HG02852 (cell line): ENCODE data around the gene PPM1M.

Source experiments
- ATAC-seq: cut with Tn5 transposase; IDR thresholded peaks from one replicate; pipeline ENCODE4 v1.9.1; 2021; ENCODE audit warnings: mild to moderate bottlenecking, moderate library complexity; ENCODE audit not compliant: unreplicated experiment

Gene PPM1M

GRCh38 chr3:52245322-52246263 is at the start of gene PPM1M:
Gene PPM1M (plus strand): TSS chr3:52245759. CDS start chr3:52245825, 66 bp downstream.
- peak; percentile 45 for ATAC-seq

GRCh38 chr3:52195823-52196331 is 49.7 kb upstream of the PPM1M start:
- no peak for ATAC-seq

GRCh38 chr3:52196977-52197376 is 48.6 kb upstream of the PPM1M start:
- no peak for ATAC-seq

GRCh38 chr3:52197499-52197841 is 48.1 kb upstream of the PPM1M start:
- ATAC-seq, result no peak

- peak; percentile 74 for ATAC-seq
Observed at GRCh38 chr3:52197842-52198625, 47.5 kb upstream of the PPM1M start, which contains the start of gene ALAS1. Gene ALAS1 (plus strand): TSS chr3:52198160. CDS start chr3:52199242, 1,082 bp downstream.

- ATAC-seq, result no peak
Observed at GRCh38 chr3:52198643-52199608, 46.6 kb upstream of the PPM1M start.

GRCh38 chr3:52200981-52201679 is 44.4 kb upstream of the PPM1M start:
- no peak for ATAC-seq

GRCh38 chr3:52202384-52203077 is 43.0 kb upstream of the PPM1M start:
- ATAC-seq, result no peak

- no peak for ATAC-seq
Observed at GRCh38 chr3:52203701-52204100, 41.9 kb upstream of the PPM1M start.

- no peak for ATAC-seq
Observed at GRCh38 chr3:52204337-52205073, 41.1 kb upstream of the PPM1M start.

GRCh38 chr3:52205727-52206372 is 39.7 kb upstream of the PPM1M start:
- no peak for ATAC-seq

- ATAC-seq, result no peak
Observed at GRCh38 chr3:52208556-52208955, 37.0 kb upstream of the PPM1M start.

- no peak for ATAC-seq
Observed at GRCh38 chr3:52210037-52210436, 35.5 kb upstream of the PPM1M start.

- ATAC-seq, result no peak
Observed at GRCh38 chr3:52210550-52211046, 35.0 kb upstream of the PPM1M start.

GRCh38 chr3:52211268-52211891 is 34.2 kb upstream of the PPM1M start:
- ATAC-seq, result no peak

- ATAC-seq, result no peak
Observed at GRCh38 chr3:52213005-52213404, 32.6 kb upstream of the PPM1M start.

GRCh38 chr3:52213901-52214300 is 31.7 kb upstream of the PPM1M start:
- no peak for ATAC-seq
